HepG2 (cell line): ENCODE measurements around the gene AP3B1. TPM values are rescaled to one million over a fixed set of nuclear protein-coding genes. Genes with fewer than 3 reads are reported as not detected.

Source experiments
- ATAC-seq: fragments of 200-7000 bp; cut with Tn5 transposase; 3 replicates; pipeline ENCODE4 v1.9.1; 2020; ENCODE audit warnings: mild to moderate bottlenecking, moderate library complexity
- BruUV-seq: library from RNA; stranded (reverse); fragments of 400-500 nt; replicated peaks from 2 replicates; lab custom pipeline; 2021; lab: Mats Ljungman, UMichigan
- CTCF ChIA-PET: fragments of 300-600 bp; formaldehyde crosslinking; extraction: SDS; loops from one replicate; lab custom pipeline; 2021; ENCODE audit warnings: low total read pairs, inconsistent platforms, low intra/inter-chr PET ratio; lab: Yijun Ruan, JAX
- POLR2A ChIA-PET: fragments of 350-600 bp; sonication (Branson Sonifier 250); formaldehyde crosslinking; loops from one replicate; lab custom pipeline; 2020; ENCODE audit warnings: antibody characterized with exemption, inconsistent platforms; lab: Yijun Ruan, JAX
- DNase-seq: peaks from one replicate; pipeline ENCODE4 v3.0.0-alpha.2; 2015; ENCODE audit warnings: low spot score
- FAIRE-seq: peaks from 3 replicates; lab custom pipeline; 2011; peaks lifted over from hg19 to GRCh38; lab: Jason Lieb, UNC
- H2AFZ ChIP-seq: one replicate; pipeline ENCODE4 v1.6.1; 2011; ENCODE audit warnings: low read length, inconsistent platforms
- H3K27ac ChIP-seq: fragments of 300-600 bp; 3 replicates; pipeline ENCODE4 v1.8.0; 2011; ENCODE audit warnings: mixed run types, mild to moderate bottlenecking, mixed read lengths, low read length, inconsistent platforms; ENCODE audit not compliant: insufficient read depth; ENCODE audit errors: extremely low read length
- H3K27me3 ChIP-seq, 2 experiments: fragments of 200-600 bp in 1 of 2; 2 replicates in 1 of 2; 3 replicates in 1 of 2; pipeline versions ENCODE4 v1.6.0 to v1.8.0; 2011; ENCODE audit warnings: low read length in 2 of 2, mild to moderate bottlenecking in 2 of 2, moderate library complexity in 2 of 2, inconsistent platforms in 1 of 2; ENCODE audit not compliant: insufficient read depth in 2 of 2, control insufficient read depth in 1 of 2
- H3K36me3 ChIP-seq, 2 experiments: fragments of 200-600 bp in 1 of 2; replicated peaks in 1 of 2; 2 replicates in 1 of 2; 3 replicates in 1 of 2; pipeline versions ENCODE4 v1.5.1 to v1.8.0; 2011; ENCODE audit warnings: low read length in 2 of 2, inconsistent platforms in 1 of 2; ENCODE audit not compliant: insufficient read depth in 2 of 2, control insufficient read depth in 1 of 2
- H3K4me1 ChIP-seq: 2 replicates; pipeline ENCODE4 v1.5.1; 2012; ENCODE audit warnings: low read length, inconsistent platforms; ENCODE audit not compliant: insufficient read depth
- H3K4me2 ChIP-seq: 2 replicates; pipeline ENCODE4 v1.6.0; 2011; ENCODE audit warnings: low read depth, low read length, inconsistent platforms
- H3K4me3 ChIP-seq, 3 experiments: fragments of 200-600 bp in 1 of 3; sonication (generic), shearing (Covaris generic) in 1 of 3; replicated peaks in 1 of 3; 2 replicates each; pipeline ENCODE4 v1.5.1; 2011 to 2016; ENCODE audit warnings: low read length in 3 of 3, inconsistent platforms in 2 of 3, low read depth in 2 of 3, mild to moderate bottlenecking in 2 of 3, control low read depth in 1 of 3, mixed read lengths in 1 of 3; ENCODE audit not compliant: insufficient read depth in 1 of 3
- H3K79me2 ChIP-seq: one replicate; pipeline ENCODE4 v1.6.1; 2011; ENCODE audit warnings: low read length, inconsistent platforms; ENCODE audit not compliant: insufficient read depth
- H3K9ac ChIP-seq: 2 replicates; pipeline ENCODE4 v1.6.0; 2011; ENCODE audit warnings: mild to moderate bottlenecking, low read depth, low read length, inconsistent platforms; ENCODE audit not compliant: insufficient read depth
- H3K9me3 ChIP-seq: 2 replicates; pipeline ENCODE4 v1.5.1; 2012; ENCODE audit warnings: mild to moderate bottlenecking, low read length
- H4K20me1 ChIP-seq: 2 replicates; pipeline ENCODE4 v1.6.0; 2011; ENCODE audit warnings: inconsistent platforms, mild to moderate bottlenecking, low read length, moderate library complexity; ENCODE audit not compliant: insufficient read depth
- FOXO1 ChIP-seq: sonication (generic); formaldehyde crosslinking; IDR thresholded peaks from 2 replicates; pipeline ENCODE4 v1.4.0; 2020; ENCODE audit warnings: missing genetic modification reagents
- FUBP1 ChIP-seq: sonication (generic); formaldehyde crosslinking; IDR thresholded peaks from 2 replicates; pipeline ENCODE4 v1.5.1; 2020; ENCODE audit warnings: missing genetic modification reagents, mild to moderate bottlenecking, borderline replicate concordance
- HMG20B ChIP-seq: conservative IDR thresholded peaks from 2 replicates; pipeline ENCODE4 v1.6.1; 2016; ENCODE audit warnings: missing genetic modification reagents, missing compliant biosample characterization
- KAT2B ChIP-seq: fragments of 150-350 bp; IDR thresholded peaks from 2 replicates; pipeline ENCODE4 v1.6.1; 2014; ENCODE audit warnings: low read depth, low read length, borderline replicate concordance
- ZBTB3 ChIP-seq: sonication (generic); formaldehyde crosslinking; IDR thresholded peaks from 2 replicates; pipeline ENCODE4 v1.4.0; 2020; ENCODE audit warnings: low read depth, mild to moderate bottlenecking, moderate library complexity, missing genetic modification reagents, borderline replicate concordance
- ZFP41 ChIP-seq: sonication (generic); formaldehyde crosslinking; IDR thresholded peaks from 2 replicates; pipeline ENCODE4 v1.4.0; 2020; ENCODE audit warnings: mild to moderate bottlenecking, missing genetic modification reagents, borderline replicate concordance
- ZNF354B ChIP-seq: sonication (generic); formaldehyde crosslinking; IDR thresholded peaks from 2 replicates; pipeline ENCODE4 v1.8.0; 2022; ENCODE audit warnings: mild to moderate bottlenecking, missing genetic modification reagents
- ZNF709 ChIP-seq: sonication (generic); formaldehyde crosslinking; IDR thresholded peaks from 2 replicates; pipeline ENCODE4 v1.5.0; 2020; ENCODE audit warnings: mild to moderate bottlenecking, missing genetic modification reagents
- ZNF784 ChIP-seq: sonication (generic); formaldehyde crosslinking; IDR thresholded peaks from 2 replicates; pipeline ENCODE4 v1.5.1; 2020; ENCODE audit warnings: missing genetic modification reagents, mild to moderate bottlenecking, borderline replicate concordance
- ZUFSP ChIP-seq: sonication (generic); formaldehyde crosslinking; IDR thresholded peaks from 2 replicates; pipeline ENCODE4 v1.9.0; 2021; ENCODE audit warnings: missing genetic modification reagents, mild to moderate bottlenecking, borderline replicate concordance
- WGBS: methylation state at CpG from one replicate; pipeline ENCODE4 v1.1.6; 2017; ENCODE audit warnings: low lambda C conversion rate; 5-methylcytosine and 5-hydroxymethylcytosine counted together
- in situ Hi-C: cut with HindIII; loops from 2 replicates; pipeline ENCODE4 v1.10.0; 2017; ENCODE audit warnings: low pct_unique_long_range_greater_than_20kb; ENCODE audit not compliant: extremely low pct_ligation_motif_present
- intact Hi-C: fragments of 100-400 bp; cut with micrococcal nuclease; formaldehyde crosslinking; loops from one replicate; pipeline ENCODE4 v1.10.0; 2022; ENCODE audit not compliant: unreplicated experiment
- polyA plus RNA-seq, 8 experiments: library from polyadenylated mRNA; depleted of rRNA in 3 of 8; stranded (reverse) in 7 of 8; unstranded in 1 of 8; fragments of >200 nt; fragmentation: Illumina TruSeq in 4 of 8; extraction: Trizol in 4 of 8; gene quantifications; 2 replicates each; pipeline versions ENCODE4 v1.2.1 to v1.2.3, GENCODE V29; 2011 to 2016; ENCODE audit warnings: low read depth in 4 of 8, missing spikeins in 1 of 8, mixed read lengths in 1 of 8; ENCODE audit not compliant: insufficient read depth in 1 of 8
- total RNA-seq, 5 experiments: library from RNA; depleted of rRNA; stranded (reverse); fragments of >200 nt; fragmentation: Illumina TruSeq; extraction: Trizol; gene quantifications; 2 replicates each; pipeline ENCODE4 v1.2.3, GENCODE V29; 2016; ENCODE audit warnings: low read depth in 1 of 5
- TF ChIP-seq, protein P1 (sequence below): sonication (generic); formaldehyde crosslinking; IDR thresholded peaks from 2 replicates; pipeline ENCODE4 v1.8.1; 2022; ENCODE audit warnings: low read depth, mild to moderate bottlenecking, missing genetic modification reagents

Gene AP3B1
- total and polyA plus RNA-seq, 2 of the 13 experiments (the other 11 are each of a cell fraction or from before 2014, with no cell fraction given), result 37.7 to 51.2 TPM

- Histone ChIP-seq H3K4me2 (no peak overlapping the region), H3K79me2 (no peaks in the 10 kb centered on the region), H3K9me3 (no peaks in the 10 kb centered on the region), H4K20me1 (no peaks in the 10 kb centered on the region), H3K4me1 (peaks cover 3% of the 10 kb centered on the region; the same call in 1 of the 2 replicates), H3K27ac (no peak overlapping the region), H3K36me3 (peaks cover 2 to 9% of the 10 kb centered on the region in 2 experiments; a peak in 4 of 5 replicates), H3K9ac (no peak overlapping the region), H2AFZ (no peak overlapping the region), H3K4me3 (no peak overlapping the region), H3K27me3 (no peaks in the 10 kb centered on the region)
- no TSS peak for BruUV-seq
- FAIRE-seq, result no peak
- no peak for DNase-seq
- 97% methylated on average over 6 of the region's 6 CpGs for WGBS
- CTCF ChIA-PET, result no interaction called here
- POLR2A ChIA-PET, result no interaction called here
- TF ChIP-seq ZNF784 (no peak), FUBP1 (CRISPR knock-in tag) (no peak), ZNF354B (CRISPR knock-in tag) (no peak), ZFP41 (CRISPR knock-in tag) (no peak)
- no peak for ATAC-seq
- intact Hi-C loops (loop anchor here (10.0 kb wide), 1 partner anchor 225 kb away; the partner anchor contains the start of gene TBCA), in situ Hi-C loops (no loop called here)
These were observed 294.3 kb downstream of the AP3B1 start for GRCh38 chr5:78000191-78000590.

DNA sequence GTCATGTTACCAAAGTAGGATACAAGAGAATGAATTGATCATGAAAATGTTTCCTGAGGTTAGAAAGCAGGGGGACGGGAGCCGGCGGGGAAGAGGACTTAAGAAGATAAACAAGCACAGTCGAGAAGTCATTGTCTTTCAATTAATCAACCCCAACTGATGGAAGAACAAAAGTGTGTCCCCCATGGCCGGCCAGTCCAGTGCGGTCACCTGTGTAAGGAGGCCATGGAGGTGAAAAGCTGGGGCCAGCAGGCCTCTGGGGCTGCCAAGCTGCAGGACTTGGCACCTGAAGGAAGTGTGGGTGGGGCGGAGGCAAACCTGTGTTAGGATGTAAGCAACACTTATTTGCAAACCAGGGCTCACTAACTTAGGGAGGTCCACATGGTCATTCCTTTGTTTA is 295.1 kb downstream of the AP3B1 start:
- POLR2A ChIA-PET, result no interaction called here
- H3K4me2 ChIP-seq, result no peak overlapping the region
- H2AFZ ChIP-seq, result no peak overlapping the region
- intact Hi-C loops, result no loop called here
- no peak for DNase-seq
- H3K36me3 ChIP-seq, result peaks cover 2 to 9% of the 10 kb centered on the region in 2 experiments; a peak in 4 of 5 replicates
- in situ Hi-C loops, result loop anchor here (25.0 kb wide), 1 partner anchor 437 kb away; no protein-coding TSS in a partner anchor
- CTCF ChIA-PET, result no interaction called here
- no peaks in the 10 kb centered on the region for H3K79me2 ChIP-seq
- H4K20me1 ChIP-seq, result no peaks in the 10 kb centered on the region
- no peak for ATAC-seq
- no peak overlapping the region for H3K4me3 ChIP-seq
- H3K4me1 ChIP-seq, result no peaks in the 10 kb centered on the region
- H3K9ac ChIP-seq, result no peak overlapping the region
- no peaks in the 10 kb centered on the region for H3K27me3 ChIP-seq
- H3K27ac ChIP-seq, result no peak overlapping the region
- over 99% methylated on average over 7 of the region's 7 CpGs for WGBS
- BruUV-seq, result no TSS peak
- no peak for FAIRE-seq
- H3K9me3 ChIP-seq, result no peaks in the 10 kb centered on the region
- TF ChIP-seq ZBTB3 (CRISPR knock-in tag) (no peak), FOXO1 (no peak), ZNF709 (CRISPR knock-in tag) (no peak), ZUFSP (no peak), KAT2B (no peak), HMG20B (CRISPR knock-in tag) (no peak)
- TF ChIP-seq, protein P1, sequence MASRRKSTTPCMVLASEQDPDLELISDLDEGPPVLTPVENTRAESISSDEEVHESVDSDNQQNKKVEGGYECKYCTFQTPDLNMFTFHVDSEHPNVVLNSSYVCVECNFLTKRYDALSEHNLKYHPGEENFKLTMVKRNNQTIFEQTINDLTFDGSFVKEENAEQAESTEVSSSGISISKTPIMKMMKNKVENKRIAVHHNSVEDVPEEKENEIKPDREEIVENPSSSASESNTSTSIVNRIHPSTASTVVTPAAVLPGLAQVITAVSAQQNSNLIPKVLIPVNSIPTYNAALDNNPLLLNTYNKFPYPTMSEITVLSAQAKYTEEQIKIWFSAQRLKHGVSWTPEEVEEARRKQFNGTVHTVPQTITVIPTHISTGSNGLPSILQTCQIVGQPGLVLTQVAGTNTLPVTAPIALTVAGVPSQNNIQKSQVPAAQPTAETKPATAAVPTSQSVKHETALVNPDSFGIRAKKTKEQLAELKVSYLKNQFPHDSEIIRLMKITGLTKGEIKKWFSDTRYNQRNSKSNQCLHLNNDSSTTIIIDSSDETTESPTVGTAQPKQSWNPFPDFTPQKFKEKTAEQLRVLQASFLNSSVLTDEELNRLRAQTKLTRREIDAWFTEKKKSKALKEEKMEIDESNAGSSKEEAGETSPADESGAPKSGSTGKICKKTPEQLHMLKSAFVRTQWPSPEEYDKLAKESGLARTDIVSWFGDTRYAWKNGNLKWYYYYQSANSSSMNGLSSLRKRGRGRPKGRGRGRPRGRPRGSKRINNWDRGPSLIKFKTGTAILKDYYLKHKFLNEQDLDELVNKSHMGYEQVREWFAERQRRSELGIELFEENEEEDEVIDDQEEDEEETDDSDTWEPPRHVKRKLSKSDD, result no peak
